Stimulated activated CD8-positive, alpha-beta memory T cell treated with anti-CD3 and anti-CD28 coated beads, Interleukin-7, amount 100 ng/mL, for 48 hours (primary cell): ENCODE results near the gene KCNH3.

Experiments
- DNase-seq, 2 donors: peaks; one replicate each; pipeline ENCODE4 v3.0.0-alpha.2; 2020; ENCODE audit warnings: low read depth in 1 of 2; ENCODE audit errors: extremely low read depth in 1 of 2

KCNH3 gene

DNA sequence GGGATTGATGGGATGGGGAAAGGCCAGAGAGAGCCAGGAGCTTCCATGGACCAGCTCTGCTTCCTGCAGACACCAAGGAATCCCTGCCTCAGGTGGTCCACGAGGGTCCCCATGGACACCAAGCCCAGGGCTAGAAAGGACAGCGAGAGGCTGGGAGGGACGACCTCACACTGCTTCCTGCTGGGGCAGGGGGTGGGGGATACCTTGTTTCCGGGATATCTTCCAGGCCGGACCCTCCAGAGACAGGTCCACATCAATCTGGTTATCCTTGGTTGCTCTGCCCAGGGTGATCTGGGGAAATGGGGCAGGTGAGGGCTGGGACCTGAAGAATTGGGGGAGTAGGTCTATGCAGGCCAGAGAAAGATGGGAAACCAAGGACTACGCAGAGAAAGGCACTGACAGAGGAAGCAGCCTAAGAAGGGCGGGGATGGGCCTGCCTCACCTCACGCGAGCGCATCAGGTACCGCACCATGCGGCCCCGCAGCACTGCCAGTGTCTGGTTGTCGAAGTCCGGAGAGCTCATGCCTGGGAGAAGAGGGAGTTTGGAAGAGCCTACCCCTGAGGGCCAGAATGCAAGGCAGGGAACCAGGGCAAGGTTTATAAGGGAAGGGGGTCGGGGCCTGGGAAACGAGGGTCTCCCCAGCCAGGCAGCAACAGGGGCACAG, 20.3 kb downstream of the KCNH3 start:
- no peak for DNase-seq

GRCh38 chr12:49560695-49561094, 21.9 kb downstream of the KCNH3 start:
- DNase-seq: no peak

DNA sequence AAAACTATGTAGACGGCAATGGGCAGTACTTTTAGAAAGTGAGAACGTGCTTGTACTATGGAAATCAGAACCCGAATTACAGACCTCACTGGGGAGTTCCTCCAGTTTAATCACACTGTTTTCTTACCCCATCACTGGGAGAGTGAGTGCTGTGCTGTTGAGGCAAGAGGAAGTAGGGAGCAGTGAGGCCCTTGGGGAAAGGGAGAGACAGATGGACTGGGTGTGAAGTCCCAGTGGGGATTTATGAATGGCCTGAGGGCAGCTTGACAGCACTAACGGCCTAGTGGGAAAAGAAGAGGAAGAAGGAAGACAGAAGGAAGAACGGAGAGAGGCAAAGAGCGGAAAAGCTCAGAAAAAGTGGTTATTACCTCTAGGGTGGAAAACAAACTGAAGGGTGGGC, 23.4 kb downstream of the KCNH3 start:
- no peak for DNase-seq

- DNase-seq: no peak
These were observed 24.0 kb downstream of the KCNH3 start for GRCh38 chr12:49562831-49563230.

- no peak for DNase-seq
These were observed 25.3 kb downstream of the KCNH3 start for GRCh38 chr12:49563951-49564685.

- DNase-seq: no peak
These were observed 26.0 kb downstream of the KCNH3 start for GRCh38 chr12:49564686-49565405.

- DNase-seq: no peak
These were observed 26.8 kb downstream of the KCNH3 start for GRCh38 chr12:49565406-49566265.

DNA sequence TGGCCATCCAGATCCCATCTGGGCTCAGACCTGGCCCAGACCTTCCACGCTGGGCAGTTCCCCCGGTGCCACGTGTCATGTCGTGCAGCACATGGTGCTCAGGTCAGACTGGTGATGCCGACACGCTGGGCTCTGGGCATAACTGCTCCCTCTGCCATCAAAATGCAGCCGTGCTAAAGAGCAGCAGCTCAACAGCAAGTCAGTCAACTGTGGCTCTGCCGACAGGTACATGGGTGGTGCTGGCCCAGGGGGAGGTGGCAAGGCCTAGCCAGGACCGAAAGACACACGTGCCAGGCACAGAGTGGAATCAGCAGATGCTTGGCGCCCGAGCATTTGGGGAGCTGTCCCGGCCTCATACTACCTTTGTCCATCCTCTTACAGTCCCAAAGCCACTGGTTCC, 27.5 kb downstream of the KCNH3 start:
- no peak for DNase-seq

GRCh38 chr12:49567302-49567610, 28.4 kb downstream of the KCNH3 start:
- DNase-seq: no peak

GRCh38 chr12:49567611-49568441, 29.0 kb downstream of the KCNH3 start, which contains the start of gene MCRS1:
MCRS1 (minus strand) TSS chr12:49568142; CDS start chr12:49566731, 1,411 bp downstream.
- peak; percentile 59 to 87 for DNase-seq

DNA sequence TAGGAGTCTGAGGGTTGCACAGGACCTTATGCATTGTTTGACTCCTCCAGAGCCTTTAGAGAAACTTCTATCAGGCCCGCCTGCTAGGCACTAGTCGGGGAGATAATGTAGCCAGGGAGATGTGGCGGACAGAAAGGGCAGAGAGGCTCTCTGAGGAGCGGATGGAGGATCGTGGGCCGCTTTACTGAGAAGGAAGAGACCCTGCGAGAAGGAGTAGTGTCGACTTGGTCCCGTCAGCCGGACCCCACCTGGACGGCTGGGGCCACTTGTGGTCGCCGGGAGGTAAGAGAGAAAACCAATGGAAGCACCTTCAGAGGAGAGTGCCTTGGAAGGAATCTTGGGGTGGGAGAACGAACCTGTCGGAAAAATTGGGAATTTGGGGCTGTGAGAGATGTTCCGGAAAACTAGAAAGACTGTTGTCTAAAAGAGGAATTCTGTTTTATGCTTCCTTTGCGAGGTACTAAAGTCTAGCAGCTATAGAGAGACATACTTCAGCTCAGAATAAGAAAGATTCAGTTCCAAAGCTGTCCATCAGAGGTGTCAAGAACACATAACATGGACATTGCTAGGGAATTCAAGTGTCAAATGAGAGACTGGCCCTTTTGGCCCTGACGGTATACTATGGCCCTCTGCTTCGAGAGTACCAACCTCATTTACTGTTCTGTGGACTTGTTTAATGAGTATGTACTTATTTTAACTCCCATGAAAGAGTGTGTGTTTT, 29.8 kb downstream of the KCNH3 start:
- no peak for DNase-seq

GRCh38 chr12:49577589-49578315, 38.9 kb downstream of the KCNH3 start:
- no peak for DNase-seq

GRCh38 chr12:49578471-49579112, 39.8 kb downstream of the KCNH3 start:
- no peak for DNase-seq

GRCh38 chr12:49580572-49581535, 42.0 kb downstream of the KCNH3 start:
- peak in 1 of 2 donors; percentile 31 for DNase-seq

DNA sequence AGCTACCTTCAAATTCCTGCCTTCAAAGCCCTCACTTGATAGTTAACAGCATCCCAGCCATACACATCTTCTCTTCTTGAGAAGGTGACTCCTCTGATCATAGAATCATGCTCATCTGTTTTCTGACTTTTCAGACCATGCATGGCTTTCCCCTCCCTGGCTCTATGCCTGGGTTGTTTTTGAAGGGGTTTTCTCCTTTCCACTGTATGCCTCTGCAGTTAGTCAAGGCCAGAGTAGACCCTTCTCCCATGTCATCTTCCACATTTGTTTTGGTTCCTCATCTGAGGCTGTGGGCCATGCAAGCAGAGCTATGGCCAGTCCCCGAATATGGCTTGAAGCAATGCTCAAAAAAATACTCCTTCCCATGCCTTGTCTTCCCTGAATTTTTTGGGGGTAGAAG, 43.4 kb downstream of the KCNH3 start:
- DNase-seq: no peak

- no peak for DNase-seq
These were observed 44.0 kb downstream of the KCNH3 start for GRCh38 chr12:49582850-49583249.
